Activated T-cell treated with anti-CD3 and anti-CD28 coated beads for 1 hour (primary cell): ENCODE results near the gene GRM7.

ENCODE experiments used
- DNase-seq: peaks from one replicate; pipeline ENCODE4 v3.0.0-alpha.2; 2020; ENCODE audit warnings: low read depth

GRM7 gene

GRCh38 chr3:7307410-7307809 lies 446.5 kb downstream of the GRM7 start:
- no peak for DNase-seq

- no peak for DNase-seq
Measured at GRCh38 chr3:7309641-7310102, 448.8 kb downstream of the GRM7 start.

DNA sequence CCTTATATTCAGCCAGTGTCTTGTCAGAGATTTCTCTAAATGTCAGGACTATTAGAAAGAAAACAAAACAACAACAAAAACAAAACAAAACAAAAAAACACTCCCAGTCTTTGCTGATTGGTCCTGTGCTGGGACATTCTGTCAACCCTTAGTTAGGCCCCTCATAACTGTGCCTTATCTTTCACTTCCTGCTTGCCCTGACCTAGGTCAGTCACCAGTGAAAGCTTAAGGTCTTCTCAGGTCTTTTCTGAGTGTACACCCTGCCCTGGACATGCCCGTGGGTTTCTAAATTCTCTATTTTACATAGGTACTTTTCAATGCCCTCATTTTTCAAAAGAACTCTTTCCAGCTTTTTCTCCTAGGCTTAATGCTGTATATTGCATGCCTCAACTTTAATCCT lies 454.1 kb downstream of the GRM7 start:
- no peak for DNase-seq

DNA sequence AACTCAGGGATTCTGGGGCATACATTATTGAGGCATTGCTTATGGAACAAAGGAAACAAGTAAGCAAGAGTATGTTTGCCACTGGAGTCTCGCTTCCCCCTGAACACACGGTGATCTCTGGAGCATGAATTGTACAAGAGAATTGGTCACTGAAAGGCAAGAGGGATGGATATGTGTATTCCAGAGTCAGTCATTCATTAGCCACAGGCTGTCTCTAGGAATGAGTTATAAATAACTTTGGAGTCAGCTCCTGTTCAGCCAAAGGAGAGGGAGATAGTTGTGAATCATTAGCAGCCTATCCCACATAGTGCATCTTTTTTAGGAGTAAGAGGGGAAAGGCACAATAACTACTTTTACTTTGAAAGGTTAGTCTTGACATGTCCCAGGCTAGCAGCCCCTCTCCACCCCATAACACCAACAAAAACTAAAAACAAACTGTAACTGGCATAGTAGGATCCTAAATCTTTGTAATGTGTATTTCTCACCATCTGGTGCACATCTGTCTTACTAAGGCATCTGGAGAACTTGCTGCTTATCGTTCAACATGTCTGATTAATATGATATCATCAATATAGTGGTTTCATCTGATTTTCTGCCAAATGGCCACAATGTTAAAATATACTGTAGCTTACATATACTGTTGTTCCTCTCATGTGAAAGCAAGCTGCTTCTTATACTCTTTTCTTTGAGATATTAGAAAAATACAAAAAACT lies 462.2 kb downstream of the GRM7 start:
- no peak for DNase-seq

DNA sequence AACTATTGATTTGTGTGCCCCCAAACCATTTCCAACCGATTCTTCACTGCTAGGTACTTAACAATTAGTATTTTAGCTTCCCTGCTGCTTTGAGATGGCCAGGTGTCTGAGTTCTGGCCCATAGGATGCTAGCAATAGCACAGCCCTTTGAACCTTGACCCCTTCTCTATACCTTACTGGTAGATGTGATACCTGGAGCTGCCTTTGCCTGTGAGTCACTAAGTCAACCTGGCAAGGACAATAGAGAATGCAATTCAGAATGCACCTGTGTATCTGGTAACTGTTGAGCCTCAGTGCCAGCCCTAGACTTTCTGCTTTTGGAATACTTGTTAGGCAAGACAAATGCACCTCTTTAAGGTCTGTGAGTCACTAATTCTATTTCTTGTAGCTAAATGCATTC lies 467.4 kb downstream of the GRM7 start:
- DNase-seq: no peak

- DNase-seq: no peak
Measured at GRCh38 chr3:7332696-7333095, 471.8 kb downstream of the GRM7 start.

DNA sequence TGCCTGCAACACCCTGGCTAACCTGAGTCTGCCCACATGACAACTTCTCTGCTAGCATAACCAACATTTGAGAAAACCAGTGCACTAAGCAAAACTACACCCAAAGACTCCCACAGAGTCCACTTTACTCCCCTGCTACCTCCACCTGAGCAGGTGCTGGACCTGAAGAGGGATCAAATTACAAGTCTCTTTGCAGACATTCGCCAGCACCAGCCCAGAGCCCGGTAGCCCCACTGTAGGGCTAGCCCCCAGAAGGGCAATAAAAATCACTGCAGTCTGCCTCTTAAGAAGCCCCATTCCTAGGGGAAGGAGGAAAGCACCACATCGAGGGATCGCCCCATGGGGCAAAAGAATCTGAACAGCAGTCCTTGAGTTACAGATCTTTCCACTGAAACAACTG lies 472.2 kb downstream of the GRM7 start:
- no peak for DNase-seq

GRCh38 chr3:7340795-7341194 lies 479.9 kb downstream of the GRM7 start:
- DNase-seq: no peak

GRCh38 chr3:7346364-7346763 lies 485.4 kb downstream of the GRM7 start:
- no peak for DNase-seq

DNA sequence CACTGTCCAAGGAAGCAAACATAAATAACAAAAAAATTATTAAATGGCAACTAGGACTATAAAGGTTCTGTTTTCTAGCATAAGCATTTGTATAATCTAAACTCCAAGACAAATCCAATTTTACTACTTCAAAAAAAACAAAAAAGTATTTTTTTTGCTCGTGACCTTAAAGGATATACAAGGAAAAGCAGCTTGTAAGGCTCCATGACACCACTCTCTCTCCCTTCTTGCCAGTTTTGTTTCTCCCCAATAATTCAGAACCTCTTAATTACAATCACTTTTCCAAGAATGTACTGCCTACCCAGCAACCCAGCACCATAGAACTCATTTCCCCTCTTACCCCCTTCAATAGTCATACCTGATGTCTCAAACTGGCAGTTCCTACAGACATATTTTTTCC lies 496.2 kb downstream of the GRM7 start:
- DNase-seq: no peak

- no peak for DNase-seq
Measured at GRCh38 chr3:7367968-7368367, 507.1 kb downstream of the GRM7 start.

- no peak for DNase-seq
Measured at GRCh38 chr3:7368597-7368996, 507.7 kb downstream of the GRM7 start.

DNA sequence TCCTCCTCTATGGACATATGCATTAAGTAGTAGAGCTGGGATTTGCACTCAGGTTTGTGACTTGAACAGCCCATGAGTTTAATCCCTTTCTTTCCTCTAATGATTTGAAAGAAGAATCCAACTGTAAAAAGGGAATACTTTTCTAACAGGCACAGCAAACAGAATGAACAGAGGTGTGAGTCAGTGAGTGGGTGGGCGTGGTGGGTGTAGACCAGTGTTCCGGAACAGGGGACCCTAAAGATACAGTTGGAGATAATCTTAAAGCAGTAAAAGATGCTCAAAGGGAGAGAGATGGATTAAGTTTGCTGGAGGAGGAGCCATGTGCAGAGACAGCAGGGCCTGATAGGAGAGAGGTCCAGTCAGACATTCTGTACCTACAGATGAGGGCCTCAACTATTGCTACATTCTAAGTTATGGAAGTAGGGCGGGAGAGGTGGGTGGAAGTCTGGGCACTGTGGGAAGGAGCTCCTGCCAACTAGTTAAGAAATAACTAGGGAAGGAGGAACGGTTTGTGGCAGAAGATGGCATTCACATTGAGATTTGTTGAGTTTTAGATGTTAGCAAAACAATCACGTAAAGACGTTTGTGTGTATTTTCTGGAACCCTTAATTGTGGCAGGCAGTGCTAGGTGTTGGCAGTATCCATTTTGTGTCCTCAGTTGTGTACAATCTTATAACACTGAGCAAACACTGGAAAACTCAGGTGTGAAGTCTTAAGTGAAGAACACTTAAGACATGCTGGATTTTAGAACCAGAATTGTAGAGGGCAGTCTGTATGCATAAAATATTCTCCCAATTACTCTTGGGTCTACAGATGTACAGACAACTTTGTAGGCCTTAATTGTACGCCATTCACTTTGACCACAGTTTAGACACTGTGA lies 511.0 kb downstream of the GRM7 start:
- no peak for DNase-seq

- no peak for DNase-seq
Measured at GRCh38 chr3:7377103-7377502, 516.2 kb downstream of the GRM7 start.

GRCh38 chr3:7381741-7382140 lies 520.8 kb downstream of the GRM7 start:
- DNase-seq: no peak

- no peak for DNase-seq
Measured at GRCh38 chr3:7382293-7383010, 521.5 kb downstream of the GRM7 start.

- no peak for DNase-seq
Measured at GRCh38 chr3:7385635-7386034, 524.7 kb downstream of the GRM7 start.

DNA sequence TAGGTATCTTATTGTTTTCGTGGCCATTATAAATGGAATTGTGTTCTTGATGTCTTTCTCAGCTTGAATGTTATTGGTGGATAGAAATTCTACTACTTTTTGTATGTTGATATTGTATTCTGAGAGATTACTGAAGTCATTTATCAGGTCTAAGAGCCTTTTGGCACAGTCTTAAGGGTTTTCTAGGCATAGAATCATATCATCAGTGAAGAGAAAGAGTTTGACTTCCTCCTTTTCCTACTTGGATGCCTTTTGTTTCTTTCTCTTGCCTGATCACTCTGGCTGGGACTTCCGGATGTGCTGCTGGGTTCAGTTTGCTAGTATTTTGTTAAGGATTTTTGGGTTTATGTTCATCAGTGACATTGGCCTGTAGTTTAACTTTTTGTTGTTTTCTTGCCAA lies 527.1 kb downstream of the GRM7 start:
- DNase-seq: no peak

DNA sequence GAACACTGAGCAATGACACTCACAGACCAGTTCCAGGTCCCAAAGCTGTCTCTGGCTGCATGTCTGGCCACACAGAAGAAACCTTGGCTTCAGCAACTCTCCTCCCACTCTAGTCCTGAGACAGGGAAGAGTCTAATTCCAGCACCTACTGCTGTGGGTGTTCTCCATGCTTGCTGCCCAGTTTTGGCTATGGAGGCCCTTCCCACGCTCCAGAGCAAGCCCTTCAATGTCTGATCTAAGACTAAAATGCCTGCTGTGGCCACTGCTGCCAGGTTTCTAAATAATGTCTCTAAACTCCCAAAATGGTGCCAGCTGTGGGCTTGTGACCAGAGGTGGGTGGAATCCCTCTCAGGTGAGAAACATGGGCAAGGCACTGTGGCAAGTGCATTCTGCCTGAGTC lies 531.3 kb downstream of the GRM7 start:
- no peak for DNase-seq

DNA sequence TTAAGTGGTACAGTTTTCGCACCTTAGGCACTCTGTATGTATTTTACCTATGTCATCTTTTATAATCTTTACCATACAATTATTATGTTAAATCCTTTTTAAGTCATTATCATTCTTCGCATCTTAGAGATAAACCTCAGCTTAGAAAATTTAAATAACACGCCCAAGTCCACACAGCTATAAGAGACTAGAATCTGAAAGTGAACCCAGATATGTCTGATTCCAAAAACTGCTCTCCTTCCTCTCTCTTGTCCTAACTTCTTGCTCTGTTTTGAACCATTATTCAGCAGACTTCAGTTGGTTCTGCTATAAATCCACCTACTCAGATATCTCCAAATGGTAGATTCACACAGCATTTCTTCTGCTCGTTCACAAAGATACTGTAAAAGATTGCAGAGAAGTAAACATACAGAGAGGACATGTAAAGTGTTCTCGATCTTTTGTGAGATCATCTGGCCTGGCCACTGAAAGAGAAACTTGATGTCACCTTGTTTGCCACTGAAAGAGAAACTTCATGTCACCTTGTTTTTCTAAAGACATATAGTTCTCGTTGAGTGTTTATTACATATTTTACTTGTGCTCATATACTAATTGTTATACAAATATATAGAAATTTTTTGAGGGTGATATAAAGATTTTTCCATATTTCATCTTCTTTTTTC lies 533.2 kb downstream of the GRM7 start:
- no peak for DNase-seq

DNA sequence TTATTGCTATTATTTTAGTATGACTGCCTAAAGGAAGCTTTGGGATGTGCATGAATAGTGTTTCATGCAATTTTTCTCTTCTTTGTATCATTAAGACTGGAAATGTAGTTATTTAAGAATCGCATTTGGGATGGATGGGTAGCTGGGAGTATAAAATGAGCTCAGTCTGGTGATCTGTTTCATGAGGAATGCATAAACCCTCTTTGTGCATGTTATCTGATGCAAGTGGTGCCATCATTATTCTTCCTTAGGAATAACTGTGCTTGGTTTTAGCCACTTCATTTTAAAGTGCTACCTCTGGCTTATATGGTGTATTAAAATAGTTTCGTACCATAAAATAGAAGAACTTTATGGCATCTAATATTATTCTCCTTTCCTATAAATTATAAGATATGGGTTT lies 535.6 kb downstream of the GRM7 start:
- DNase-seq: no peak

DNA sequence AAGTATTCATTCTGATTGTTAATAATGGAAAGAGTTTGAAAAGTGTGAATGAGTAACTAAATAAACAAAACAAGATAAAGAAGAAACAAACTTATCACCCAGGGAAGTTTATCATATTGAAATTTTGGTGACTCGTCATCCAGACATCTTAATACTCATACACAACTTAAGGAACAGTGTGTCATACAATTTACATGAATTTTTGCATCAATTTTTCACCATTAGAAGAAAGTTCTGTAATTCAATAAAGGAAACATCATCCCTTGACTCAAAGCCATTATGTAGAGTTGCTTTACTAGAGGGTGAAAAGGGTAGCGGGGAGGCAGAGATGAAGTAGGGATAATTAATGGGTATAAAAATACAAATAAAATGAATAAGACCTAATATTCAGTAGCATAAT lies 536.2 kb downstream of the GRM7 start:
- no peak for DNase-seq
